ENCODE results near the gene ICA1. TPM values are rescaled to one million over a fixed set of nuclear protein-coding genes. Genes with fewer than 3 reads are reported as not detected.

Gene ICA1
- total and polyA plus RNA-seq, 4 donors, result 1.4 to 22.7 (median 8.1) TPM

- Histone ChIP-seq H3K9me3 (ENCODE audit: control insufficient read depth in 4 of 4, low read length in 3 of 4) (no peaks in the 10 kb centered on the region), H3K36me3 (ENCODE audit: control insufficient read depth in 4 of 4, insufficient read depth in 3 of 4, low read depth in 1 of 4, low read length in 3 of 4) (no peaks in the 10 kb centered on the region), H3K27me3 (ENCODE audit: control insufficient read depth in 4 of 4, insufficient read depth in 4 of 4, low read length in 3 of 4) (no peaks in the 10 kb centered on the region), H3K4me1 (ENCODE audit: control insufficient read depth in 4 of 4, insufficient read depth in 4 of 4, low read length in 3 of 4) (peaks cover 1 to 29% (median 28%) of the 10 kb centered on the region in 4 donors), H3K9ac (ENCODE audit: low read depth in 1 of 2, low read length in 2 of 2) (no peak overlapping the region), H3K4me3 (ENCODE audit: low read depth in 1 of 3, low read length in 3 of 3) (no peak overlapping the region), H3K27ac (ENCODE audit: low read depth in 1 of 2, low read length in 2 of 2) (no peak overlapping the region)
- no peak for DNase-seq (ENCODE audit: low spot score)
- WGBS, result 45% methylated on average over 1 of the region's 1 CpG
- no peak for TF ChIP-seq JUND (IDR thresholded peaks at IDR 0.05)
- peak in 1 of 2 donors; percentile 14 for TF ChIP-seq HNF4A (conservative IDR thresholded peaks at IDR 0.05)
Measured at GRCh38 chr7:8157296-8157695, 104.7 kb downstream of the ICA1 start.

DNA sequence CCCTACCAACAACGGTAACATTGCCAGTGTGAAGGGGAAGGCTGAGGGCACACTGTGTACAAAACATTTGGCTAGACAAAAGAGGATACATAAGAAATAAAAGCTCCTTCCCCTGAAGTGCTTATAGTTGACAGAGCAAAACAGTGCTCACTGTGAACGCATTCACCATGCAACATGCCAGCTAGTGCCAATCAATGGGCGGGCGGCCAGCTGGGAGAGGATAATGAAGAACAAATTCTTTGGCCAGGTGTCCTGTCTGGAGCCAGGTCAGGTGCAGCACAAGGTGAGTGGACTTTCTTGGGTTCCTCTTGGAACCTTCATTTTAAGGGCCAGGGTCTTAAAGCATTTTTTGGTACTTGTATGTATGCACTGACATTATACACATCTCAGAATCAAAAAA lies 106.1 kb downstream of the ICA1 start:
- Histone ChIP-seq H3K9me3 (ENCODE audit: control insufficient read depth in 4 of 4, low read length in 3 of 4) (no peaks in the 10 kb centered on the region), H3K27me3 (ENCODE audit: control insufficient read depth in 4 of 4, insufficient read depth in 4 of 4, low read length in 3 of 4) (no peaks in the 10 kb centered on the region), H3K27ac (ENCODE audit: low read depth in 1 of 2, low read length in 2 of 2) (no peak overlapping the region), H3K4me1 (ENCODE audit: control insufficient read depth in 4 of 4, insufficient read depth in 4 of 4, low read length in 3 of 4) (peaks cover 1 to 29% (median 28%) of the 10 kb centered on the region in 4 donors), H3K4me3 (ENCODE audit: low read depth in 1 of 3, low read length in 3 of 3) (no peak overlapping the region), H3K36me3 (ENCODE audit: control insufficient read depth in 4 of 4, insufficient read depth in 3 of 4, low read depth in 1 of 4, low read length in 3 of 4) (no peaks in the 10 kb centered on the region), H3K9ac (ENCODE audit: low read depth in 1 of 2, low read length in 2 of 2) (no peak overlapping the region)
- 53% methylated on average over 4 of the region's 4 CpGs for WGBS
- TF ChIP-seq, protein P1, sequence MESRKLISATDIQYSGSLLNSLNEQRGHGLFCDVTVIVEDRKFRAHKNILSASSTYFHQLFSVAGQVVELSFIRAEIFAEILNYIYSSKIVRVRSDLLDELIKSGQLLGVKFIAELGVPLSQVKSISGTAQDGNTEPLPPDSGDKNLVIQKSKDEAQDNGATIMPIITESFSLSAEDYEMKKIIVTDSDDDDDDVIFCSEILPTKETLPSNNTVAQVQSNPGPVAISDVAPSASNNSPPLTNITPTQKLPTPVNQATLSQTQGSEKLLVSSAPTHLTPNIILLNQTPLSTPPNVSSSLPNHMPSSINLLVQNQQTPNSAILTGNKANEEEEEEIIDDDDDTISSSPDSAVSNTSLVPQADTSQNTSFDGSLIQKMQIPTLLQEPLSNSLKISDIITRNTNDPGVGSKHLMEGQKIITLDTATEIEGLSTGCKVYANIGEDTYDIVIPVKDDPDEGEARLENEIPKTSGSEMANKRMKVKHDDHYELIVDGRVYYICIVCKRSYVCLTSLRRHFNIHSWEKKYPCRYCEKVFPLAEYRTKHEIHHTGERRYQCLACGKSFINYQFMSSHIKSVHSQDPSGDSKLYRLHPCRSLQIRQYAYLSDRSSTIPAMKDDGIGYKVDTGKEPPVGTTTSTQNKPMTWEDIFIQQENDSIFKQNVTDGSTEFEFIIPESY (IDR thresholded peaks at IDR 0.05), result no peak
- no peak for TF ChIP-seq RAD21 (IDR thresholded peaks at IDR 0.05)
- DNase-seq (ENCODE audit: low spot score), result no peak

- no peaks in the 10 kb centered on the region for H3K36me3 ChIP-seq (ENCODE audit: control insufficient read depth in 4 of 4, insufficient read depth in 3 of 4, low read depth in 1 of 4, low read length in 3 of 4)
- no peak overlapping the region for H3K4me3 ChIP-seq (ENCODE audit: low read depth in 1 of 3, low read length in 3 of 3)
- H3K4me1 ChIP-seq (ENCODE audit: control insufficient read depth in 4 of 4, insufficient read depth in 4 of 4, low read length in 3 of 4), result peaks cover 1 to 34% (median 28%) of the 10 kb centered on the region in 4 donors
- H3K9me3 ChIP-seq (ENCODE audit: control insufficient read depth in 4 of 4, low read length in 3 of 4), result no peaks in the 10 kb centered on the region
- H3K27ac ChIP-seq (ENCODE audit: low read depth in 1 of 2, low read length in 2 of 2), result no peak overlapping the region
- no peak for DNase-seq (ENCODE audit: low spot score)
- H3K9ac ChIP-seq (ENCODE audit: low read depth in 1 of 2, low read length in 2 of 2), result no peak overlapping the region
- TF ChIP-seq REST (IDR thresholded peaks at IDR 0.05) (peak; percentile 24), JUND (IDR thresholded peaks at IDR 0.05) (peak in 1 of 2 donors; percentile 39), SP1 (IDR thresholded peaks at IDR 0.05) (peak; percentile 46), RXRA (IDR thresholded peaks at IDR 0.05) (peak; percentile 37 to 51), MAX (IDR thresholded peaks at IDR 0.05) (peak; percentile 24), TAF1 (conservative IDR thresholded peaks at IDR 0.05) (no peak), FOXA1 (IDR thresholded peaks at IDR 0.05) (no peak), EGR1 (IDR thresholded peaks at IDR 0.05; ENCODE audit: low read depth in 2 of 2) (no peak), HNF4A (conservative IDR thresholded peaks at IDR 0.05) (peak; percentile 62 to 68), FOXA2 (IDR thresholded peaks at IDR 0.05) (peak; percentile 47), RAD21 (IDR thresholded peaks at IDR 0.05) (peak; percentile 14 to 47), YY1 (IDR thresholded peaks at IDR 0.05) (peak; percentile 58)
- TF ChIP-seq, protein P1 (IDR thresholded peaks at IDR 0.05), result no peak
- 25% methylated on average over 2 of the region's 2 CpGs for WGBS
- no peaks in the 10 kb centered on the region for H3K27me3 ChIP-seq (ENCODE audit: control insufficient read depth in 4 of 4, insufficient read depth in 4 of 4, low read length in 3 of 4)
Measured at GRCh38 chr7:8154272-8154671, 107.7 kb downstream of the ICA1 start.
